GM18907 (cell line): ENCODE measurements around the gene PKP1.

Experiments
- ATAC-seq: cut with Tn5 transposase; IDR thresholded peaks from one replicate; pipeline ENCODE4 v1.9.1; 2021; ENCODE audit warnings: mild to moderate bottlenecking, moderate library complexity; ENCODE audit not compliant: unreplicated experiment

The PKP1 gene

GRCh38 chr1:201304126-201304525 lies 20.8 kb downstream of the PKP1 start:
- ATAC-seq = no peak

GRCh38 chr1:201305815-201306214 lies 22.5 kb downstream of the PKP1 start:
- no peak for ATAC-seq

GRCh38 chr1:201307231-201307630 lies 23.9 kb downstream of the PKP1 start:
- no peak for ATAC-seq

- ATAC-seq = no peak
Measured at GRCh38 chr1:201307760-201308499, 24.6 kb downstream of the PKP1 start.

- ATAC-seq = no peak
Measured at GRCh38 chr1:201309416-201309815, 26.1 kb downstream of the PKP1 start.

GRCh38 chr1:201310251-201310985 lies 27.1 kb downstream of the PKP1 start:
- ATAC-seq = no peak

- ATAC-seq = no peak
Measured at GRCh38 chr1:201310986-201311355, 27.7 kb downstream of the PKP1 start.

GRCh38 chr1:201311356-201312011 lies 28.2 kb downstream of the PKP1 start:
- no peak for ATAC-seq

- no peak for ATAC-seq
Measured at GRCh38 chr1:201312298-201312697, 29.0 kb downstream of the PKP1 start.

GRCh38 chr1:201313086-201313485 lies 29.8 kb downstream of the PKP1 start:
- no peak for ATAC-seq

- ATAC-seq = no peak
Measured at GRCh38 chr1:201316556-201316955, 33.2 kb downstream of the PKP1 start.

- no peak for ATAC-seq
Measured at GRCh38 chr1:201317551-201317950, 34.2 kb downstream of the PKP1 start.

- ATAC-seq = no peak
Measured at GRCh38 chr1:201318504-201319340, 35.4 kb downstream of the PKP1 start.

- ATAC-seq = no peak
Measured at GRCh38 chr1:201319631-201320030, 36.3 kb downstream of the PKP1 start.

GRCh38 chr1:201320168-201320788 lies 37.0 kb downstream of the PKP1 start:
- ATAC-seq = no peak

GRCh38 chr1:201321826-201322390 lies 38.6 kb downstream of the PKP1 start:
- no peak for ATAC-seq

- no peak for ATAC-seq
Measured at GRCh38 chr1:201322653-201323510, 39.6 kb downstream of the PKP1 start.

- no peak for ATAC-seq
Measured at GRCh38 chr1:201324306-201324705, 41.0 kb downstream of the PKP1 start.
